T-helper 1 cell (primary cell): ENCODE results near the gene SORCS2.

Experiments used
- DNase-seq, 5 donors: peaks; one replicate each; pipeline ENCODE4 v3.0.0-alpha.2; 2012 to 2020

The SORCS2 gene

DNA sequence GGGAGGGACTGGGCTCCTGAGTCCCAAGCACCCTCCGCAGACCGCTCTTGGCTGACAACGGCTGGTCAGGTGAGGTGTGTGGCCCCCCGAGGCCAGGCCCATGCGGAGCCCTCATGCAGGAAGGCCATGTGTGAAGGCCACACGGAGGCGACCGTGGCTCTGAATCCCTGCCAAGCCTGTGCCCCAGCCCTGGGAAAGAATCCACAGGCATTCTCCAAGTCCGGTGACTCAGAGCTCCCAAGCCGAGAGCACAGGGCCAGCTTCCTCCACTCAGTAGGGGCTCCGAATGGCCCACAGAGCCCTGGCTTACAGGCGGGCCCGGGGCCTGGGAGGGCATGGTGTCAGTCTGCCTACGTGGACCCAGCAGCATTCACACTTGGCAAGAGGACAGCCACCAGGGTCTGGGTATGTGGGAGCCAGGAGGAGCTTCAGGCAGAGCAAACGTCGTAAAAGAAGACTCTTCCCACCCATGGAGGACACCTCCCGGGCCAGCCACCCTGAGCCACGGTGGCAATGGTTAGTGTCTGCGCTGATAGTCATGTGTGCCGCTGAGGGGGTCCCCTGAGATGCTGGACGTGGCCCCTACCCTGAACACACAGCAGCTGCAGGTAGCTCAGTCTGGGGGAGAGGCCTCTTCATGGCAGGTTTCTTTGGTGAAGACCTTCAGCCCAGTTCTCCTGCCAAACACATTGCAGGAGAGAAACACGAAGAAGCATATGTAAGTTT lies 136.7 kb downstream of the SORCS2 start:
- DNase-seq, result no peak

DNA sequence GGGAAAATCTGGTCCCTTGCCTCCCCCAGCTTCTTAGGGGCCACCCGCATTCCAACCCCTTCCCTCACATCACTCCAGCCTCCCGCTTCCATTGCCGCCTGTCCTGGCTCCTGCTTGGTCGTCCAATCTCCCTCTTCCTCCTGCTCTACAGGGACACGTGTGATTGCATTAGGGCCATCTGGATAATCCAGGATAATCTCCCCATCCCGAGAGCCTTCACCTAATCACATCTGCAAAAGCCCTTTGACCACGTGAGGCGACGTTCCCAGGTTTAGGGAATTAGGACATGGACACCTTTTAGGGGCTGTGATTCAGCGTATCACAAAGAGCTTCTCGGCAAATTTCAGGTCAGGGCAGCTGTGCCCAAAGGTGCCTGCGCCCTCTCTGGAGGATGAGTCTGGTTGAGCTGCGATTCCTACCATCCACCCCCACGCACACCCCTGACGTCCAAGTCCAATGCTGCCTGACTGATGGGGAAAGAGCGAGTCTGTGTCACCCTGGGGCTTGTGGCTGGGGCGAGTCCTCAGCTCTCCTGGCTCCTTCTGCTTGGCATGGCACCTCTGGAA lies 137.8 kb downstream of the SORCS2 start:
- DNase-seq, result peak in 1 of 5 donors; percentile 5

DNA sequence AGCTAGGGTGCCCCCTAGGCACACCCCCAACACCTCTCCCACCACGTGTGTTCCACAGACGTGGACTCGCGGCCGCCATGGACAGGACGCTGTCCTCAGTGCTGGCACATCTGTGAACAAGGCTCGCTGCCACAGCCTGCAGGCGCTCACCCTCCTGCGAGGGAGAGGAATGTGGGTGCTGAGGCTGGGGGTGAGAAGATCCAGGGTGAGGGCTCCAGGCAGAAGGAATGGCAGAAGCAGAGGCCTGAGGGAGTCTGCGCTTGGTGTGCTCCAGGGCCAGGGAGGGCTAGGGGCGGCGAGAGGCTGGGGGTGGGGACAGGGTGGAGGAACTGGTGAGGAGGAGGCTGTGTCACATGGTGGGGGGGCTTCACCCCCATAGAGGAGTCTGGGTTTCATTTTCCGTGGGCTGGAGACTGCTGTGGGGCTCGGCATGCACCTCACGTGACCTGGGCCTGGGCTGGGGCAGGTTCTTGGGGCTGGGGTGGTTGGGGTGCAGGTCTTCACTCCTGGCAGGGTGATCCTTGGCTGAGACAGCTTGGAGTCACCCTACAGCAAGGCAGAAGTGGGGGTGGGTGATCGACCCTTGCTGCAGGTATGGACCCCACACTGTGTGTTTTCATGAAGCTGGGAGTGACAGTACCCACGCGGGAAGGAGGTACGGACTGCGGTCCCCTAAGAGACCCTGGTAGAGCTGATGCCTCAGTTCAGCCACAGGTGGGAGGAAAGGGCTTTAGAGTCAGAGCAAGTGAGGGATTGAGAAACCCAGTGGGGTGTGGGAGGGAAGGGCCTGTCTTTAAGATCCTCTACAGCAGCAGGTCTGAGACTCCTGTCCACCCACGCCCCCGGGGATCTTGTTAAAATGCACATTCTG lies 138.7 kb downstream of the SORCS2 start:
- peak in 1 of 5 donors; percentile 7 for DNase-seq

DNA sequence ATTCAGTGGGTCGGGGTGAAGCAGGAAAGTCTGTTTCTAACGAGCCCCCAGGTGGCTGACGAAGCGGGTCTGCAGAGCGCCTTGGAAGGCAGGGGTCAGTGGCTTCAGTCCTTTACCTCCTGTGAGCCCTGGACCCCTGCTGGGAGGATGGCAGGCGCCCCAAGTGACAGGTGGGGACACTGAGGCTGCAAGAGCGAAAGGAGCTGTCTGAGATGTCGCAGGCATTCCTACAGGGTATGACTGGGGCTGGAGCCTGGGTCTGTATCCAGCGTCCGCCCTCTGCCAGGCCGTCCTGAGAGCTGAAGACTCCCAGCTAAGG lies 139.3 kb downstream of the SORCS2 start:
- DNase-seq, result peak in 1 of 5 donors; percentile 2

DNA sequence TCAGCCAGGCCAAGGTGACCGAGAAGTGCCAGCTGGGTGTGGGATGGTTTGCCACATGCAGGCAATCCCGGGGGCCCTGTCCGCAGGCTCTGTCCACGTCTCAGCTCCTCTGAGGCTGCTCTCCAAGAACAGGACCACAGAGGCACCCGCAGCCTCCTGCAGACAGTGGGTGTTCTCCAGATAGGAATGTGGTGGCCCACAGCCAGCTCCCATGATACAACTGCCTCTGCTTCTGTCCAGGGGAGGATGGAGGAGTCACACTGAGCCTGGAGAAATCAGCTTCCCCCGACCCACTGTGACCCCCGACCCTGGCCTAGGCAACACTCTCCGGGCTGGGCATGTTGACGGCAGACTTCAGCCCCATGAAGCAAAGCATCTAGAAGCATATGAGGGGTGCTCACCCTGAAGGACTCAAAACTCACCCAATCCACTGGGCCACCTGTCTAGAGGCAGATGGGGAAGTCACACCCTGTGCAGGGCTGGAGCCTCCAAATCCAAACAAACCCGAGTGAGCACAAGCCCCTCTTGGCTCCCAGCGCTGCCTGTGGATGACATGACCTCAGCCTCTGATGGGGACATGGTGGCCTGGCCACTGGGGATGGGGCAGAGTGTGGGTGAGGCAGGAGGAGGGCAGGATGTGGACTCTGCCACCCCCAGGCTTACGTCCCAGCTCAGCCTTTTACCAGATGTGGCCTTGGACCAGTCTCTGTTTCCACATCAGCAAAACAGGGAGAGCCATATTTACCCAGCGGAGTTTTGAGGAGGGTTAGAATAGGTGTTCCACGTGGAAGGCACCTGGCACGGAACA lies 140.1 kb downstream of the SORCS2 start:
- peak in 1 of 5 donors; percentile 5 for DNase-seq

DNA sequence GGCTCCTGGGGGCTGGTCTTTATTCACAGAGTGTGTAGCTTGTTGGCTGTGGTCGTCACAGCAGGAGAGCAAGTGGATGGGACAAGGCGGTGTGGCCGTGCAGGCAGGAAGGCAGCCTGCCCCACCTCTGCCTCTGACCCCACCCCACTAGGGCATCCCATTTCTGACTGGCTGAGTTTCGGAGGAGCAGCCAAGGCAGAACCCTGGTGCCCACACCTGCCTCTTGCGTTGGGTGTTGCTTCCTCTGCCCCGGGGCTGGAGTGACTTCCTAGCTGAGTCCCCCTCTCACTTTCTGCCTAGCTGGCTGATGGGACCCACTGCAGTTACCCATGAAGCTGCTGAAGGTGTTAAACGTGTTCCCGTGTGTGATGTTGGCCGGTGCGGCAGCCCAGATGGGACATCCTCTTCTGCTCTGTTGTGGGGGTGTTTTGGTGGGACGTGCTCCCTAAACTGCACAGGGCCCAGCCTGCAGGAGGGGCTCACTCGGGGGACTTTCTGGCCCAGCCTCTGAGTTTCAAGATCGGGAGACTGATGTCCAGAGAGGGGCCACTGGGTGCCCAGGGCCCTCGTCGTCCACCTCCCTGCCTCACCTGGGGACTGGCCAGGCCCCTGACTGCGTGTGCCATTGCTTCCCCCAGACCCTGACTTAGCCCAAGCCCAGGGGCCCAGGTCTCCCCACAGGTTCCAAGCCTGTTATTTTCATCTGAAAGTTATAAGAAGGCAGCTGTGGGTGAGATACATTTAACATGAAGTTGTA lies 140.9 kb downstream of the SORCS2 start:
- DNase-seq, result peak in 1 of 5 donors; percentile 6

DNA sequence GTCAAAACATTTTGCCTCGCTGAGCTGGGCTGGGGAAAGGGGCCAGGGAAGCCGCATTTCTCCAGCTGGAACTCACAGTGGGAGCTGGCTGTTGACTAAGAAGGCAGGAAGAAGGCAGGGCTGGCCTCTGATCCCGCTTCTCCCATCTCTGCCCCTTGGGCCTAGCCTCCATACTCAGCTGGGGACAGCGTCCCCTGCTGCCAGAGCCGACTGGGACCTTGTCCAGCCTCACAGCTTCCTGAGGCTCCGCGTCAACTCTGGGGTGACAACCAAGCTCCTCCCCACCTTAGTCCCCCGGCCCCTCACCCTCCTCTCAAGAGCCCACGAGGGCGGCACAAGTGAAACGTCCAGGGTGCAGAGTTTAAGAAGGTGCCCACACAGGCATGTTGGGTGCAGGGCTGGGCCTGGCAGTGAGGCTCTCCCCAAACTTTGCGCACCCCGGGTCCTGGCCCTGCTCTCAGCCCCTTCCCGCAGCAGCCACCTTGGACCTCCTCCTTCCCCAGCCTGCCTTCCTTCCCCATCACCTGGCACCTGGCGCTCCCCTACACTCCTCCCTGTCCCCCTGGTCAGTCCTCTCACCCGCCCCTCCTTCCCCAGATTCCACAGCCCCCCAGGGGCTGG lies 141.6 kb downstream of the SORCS2 start:
- DNase-seq, result peak in 1 of 5 donors; percentile 5

DNA sequence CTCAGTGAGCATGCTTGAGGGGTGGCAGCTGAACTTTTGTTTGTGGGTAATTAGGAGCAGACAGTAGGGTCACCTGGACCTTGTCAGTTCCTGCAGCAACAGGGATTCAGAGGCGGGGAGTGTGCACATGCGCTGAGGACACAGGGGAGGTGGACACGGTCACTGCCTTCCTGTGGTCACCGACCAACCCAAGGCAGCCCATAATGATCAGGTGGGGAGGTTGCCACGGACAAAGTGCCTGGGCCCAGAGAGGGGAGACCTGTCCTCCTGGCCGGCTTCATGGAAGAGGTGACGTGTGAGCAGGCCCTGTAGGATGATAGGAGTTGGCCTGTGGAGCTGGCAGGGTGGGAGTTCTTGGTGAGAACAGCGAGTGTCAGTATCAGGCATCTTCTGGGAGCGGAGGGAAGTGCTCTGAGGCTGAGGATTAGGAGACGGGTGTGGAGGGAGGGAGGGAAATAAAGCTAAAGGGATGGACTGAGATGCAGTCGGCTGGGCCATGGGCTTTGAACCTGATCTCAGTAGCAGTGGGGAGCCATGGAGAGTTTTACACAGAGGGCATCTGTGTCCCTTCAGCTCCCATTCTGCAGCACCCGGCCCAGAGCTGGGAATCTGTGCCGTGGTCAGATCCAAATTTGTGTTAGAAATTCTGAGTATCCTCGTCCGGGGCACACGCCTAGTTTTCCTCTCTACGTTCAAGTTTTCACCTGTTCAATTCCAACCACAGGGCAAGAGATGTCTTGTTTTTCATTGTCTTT lies 142.4 kb downstream of the SORCS2 start:
- DNase-seq, result peak in 1 of 5 donors; percentile 2

DNA sequence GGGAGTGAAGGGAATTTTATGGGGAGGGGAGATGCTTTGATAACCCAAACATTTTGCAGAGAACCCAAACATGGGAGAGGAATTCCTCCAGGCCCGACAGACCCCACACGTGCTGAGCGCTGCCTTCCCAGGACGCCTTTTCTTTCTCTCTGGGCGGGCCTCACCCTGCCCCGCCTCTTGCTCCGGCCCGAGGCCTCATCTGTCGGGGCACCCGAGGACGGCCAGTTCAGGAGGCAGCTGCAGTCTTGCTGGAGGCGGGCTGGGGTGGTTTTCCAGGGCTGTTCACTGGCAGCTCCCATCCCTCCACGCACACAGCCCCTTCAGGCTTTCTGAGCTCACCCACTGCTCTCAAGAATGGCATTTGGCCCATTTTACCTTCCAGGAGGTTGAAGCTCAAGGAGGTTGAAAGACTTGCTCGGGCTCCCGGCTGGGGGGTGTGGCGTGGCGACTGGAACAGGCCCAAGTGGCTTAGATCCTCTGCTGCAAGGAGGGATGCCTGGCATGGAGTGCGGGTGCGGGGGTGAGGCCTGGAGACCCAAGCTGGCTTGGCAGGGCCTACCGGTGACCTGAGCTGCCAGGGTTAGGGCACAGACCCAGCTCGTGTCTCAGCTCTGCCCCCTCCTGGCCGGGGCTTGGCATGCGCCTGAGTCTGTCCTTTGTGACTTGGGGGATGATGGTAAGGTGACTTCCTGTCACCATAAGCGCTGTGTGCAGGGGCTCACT lies 143.2 kb downstream of the SORCS2 start:
- DNase-seq, result peak in 2 of 5 donors; percentile 6 to 41

DNA sequence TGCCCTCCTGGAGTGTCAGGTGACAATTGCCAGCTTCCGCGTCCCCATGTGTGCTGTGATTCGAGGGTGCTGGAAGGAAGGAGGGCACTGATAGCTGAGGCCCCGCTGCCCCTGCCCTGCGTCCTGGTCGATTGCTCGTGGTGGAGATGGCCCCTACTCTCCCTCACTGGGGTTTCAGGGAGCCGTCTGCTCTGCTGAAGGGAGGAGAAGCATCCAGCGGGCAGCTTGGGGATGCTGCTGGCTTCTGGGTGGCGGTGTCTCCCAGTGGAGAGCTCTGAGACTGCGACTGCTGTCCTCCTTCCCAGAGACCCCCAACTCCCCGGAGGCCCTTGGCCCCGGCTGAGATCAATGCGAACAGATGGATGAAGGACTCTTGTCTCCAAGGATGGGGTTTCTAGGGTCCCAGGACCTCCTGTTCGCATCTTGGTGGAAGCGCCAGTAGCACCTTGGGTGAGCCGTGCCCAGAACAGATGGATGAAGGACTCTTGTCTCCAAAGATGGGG lies 143.8 kb downstream of the SORCS2 start:
- peak in 1 of 5 donors; percentile 5 for DNase-seq

DNA sequence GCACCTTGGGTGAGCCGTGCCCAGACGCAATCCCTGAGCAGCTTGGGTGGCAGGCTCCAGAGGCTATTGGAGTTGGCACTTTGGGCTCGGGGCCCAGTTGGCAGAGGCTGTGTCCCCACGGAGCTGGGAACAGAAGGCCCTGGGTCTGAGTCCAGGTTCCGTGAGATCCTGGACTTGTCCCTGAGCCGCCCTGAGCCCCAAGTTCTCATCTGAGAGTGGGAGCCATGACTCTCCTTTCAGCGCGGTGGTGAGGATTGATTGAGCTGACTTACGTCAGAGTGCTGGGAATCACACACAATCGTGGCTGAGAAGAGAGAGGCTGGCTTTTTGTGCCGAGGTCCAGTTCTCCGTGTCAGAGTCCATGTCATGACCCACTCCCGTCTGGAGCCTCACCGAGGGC lies 144.4 kb downstream of the SORCS2 start:
- DNase-seq, result no peak

DNA sequence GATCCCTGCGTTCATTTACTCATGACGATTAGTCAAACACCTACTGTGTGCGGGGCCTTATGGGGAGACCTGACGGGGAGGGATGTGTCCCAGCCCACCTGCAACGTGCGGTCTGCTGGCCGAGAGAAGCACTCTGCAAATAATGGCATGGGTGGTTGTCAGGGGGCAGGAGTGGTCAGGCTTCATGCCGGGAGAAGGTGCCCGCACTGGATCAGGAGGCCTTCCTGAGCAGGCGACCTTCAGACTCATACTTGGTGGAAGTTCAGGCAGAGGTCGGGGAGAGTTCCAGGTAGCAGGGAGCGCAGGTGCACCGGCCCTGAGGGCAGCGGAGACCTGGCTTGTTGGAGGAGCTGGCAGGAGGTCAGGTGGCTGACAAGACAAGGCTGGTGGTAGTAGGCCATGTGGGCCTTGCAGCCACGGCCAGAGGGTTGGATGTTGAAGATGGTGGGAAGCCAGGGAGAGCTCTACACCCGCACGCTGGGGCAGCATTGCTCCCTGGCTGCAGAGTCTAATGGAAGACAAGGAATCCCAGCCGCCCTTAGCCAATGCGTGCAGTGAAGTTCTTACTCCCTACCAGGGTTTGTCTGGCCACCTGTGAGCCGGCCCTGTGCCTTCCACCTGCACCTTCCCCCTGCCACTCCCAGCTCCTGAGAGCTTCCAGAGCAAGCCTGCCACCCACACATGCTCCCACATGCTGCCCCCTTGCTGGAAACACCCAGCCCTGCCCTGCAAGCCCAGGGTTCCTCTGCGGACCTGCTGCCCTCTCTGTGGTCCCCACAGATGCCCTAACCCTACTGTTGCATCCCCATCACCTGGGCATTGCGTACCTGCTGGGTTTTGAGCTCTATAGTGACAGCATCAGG lies 145.1 kb downstream of the SORCS2 start:
- no peak for DNase-seq

DNA sequence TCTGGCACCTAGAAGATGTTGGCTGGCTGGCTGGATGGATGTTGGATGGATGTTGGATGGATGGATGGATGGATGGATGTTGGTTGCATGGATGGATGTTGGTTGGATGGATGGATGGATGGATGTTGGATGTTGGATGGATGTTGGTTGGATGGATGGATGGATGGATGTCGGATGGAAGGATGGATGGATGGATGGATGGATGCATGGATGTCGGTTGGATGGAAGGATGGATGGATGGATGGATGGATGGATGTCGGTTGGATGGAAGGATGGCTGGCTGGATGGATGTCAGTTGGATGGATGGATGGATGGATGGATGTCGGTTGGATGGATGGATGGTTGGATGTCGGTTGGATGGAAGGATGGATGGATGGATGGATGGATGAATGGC lies 145.7 kb downstream of the SORCS2 start:
- DNase-seq, result no peak

DNA sequence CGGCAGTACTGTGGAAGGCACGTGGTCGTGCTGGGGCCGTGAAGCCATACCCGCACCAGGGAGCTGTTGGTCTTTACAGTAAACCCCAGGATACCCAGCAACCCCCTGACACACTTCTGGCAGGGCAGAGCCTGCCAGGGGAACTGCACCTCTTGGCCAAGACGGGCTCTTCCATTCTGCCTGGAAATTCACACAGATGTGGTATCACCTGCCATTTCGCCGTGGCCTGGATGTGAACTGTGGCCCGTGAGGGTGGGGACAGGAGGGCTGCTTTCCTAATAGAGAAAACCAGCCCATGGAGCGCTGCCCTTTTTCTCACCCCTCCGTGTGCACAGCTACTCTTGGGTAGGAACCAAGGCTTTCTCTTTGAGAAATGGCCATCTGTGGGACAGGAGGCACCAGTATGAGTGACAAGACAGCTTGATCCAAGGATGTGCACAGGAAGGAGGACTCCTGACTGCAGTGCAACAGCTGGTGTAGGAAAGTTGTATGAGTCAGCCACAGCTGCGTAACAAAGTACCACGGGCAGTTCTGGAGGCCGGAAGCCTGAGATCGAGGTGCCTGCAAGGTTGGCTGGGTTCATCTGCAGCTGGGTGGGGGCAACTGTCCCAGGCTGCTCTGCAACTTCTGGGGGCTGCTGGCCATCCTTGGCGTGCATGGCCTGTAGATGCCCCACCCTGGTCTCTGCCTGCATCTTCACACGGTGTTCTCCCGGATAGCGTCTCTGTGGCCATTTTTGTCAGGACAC lies 146.7 kb downstream of the SORCS2 start:
- DNase-seq, result no peak

DNA sequence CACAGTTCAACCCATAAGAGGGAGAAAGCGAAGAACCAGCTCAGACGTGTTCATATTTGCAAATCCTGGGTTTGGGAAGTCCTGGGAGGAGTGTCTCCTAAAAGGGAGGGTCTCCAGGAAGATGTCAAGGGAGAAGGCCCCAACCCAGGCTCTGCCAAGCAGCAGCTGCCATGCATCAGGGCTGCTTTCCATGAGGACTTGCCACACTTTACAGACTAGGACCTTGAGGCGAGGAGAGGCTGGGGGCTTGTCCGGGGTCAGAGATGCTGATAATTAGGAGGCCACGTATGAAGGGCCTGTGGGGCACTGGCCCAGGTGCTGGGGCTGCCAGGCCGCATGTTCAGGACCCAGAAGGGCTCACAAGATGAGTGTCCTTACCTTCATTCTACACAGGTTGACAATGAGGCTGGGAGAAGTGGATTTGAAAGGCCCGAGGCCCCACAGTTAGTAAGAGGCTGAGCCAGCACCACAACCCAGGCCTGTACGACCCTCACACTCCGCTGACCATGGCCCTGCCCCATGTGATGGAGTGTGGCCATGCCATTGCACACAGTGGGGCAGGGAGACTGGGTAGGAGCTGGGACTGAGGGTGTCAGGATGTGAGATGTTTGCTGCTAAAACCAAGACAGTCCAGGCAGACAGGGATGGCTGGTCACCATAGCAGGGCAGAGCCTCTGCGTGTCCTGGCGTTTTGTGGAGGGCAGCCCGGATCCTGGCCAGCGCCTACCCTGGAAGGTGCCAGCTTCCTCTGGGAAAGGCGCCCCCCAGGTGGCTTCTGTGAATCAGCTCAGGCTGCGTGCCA lies 147.6 kb downstream of the SORCS2 start:
- no peak for DNase-seq

DNA sequence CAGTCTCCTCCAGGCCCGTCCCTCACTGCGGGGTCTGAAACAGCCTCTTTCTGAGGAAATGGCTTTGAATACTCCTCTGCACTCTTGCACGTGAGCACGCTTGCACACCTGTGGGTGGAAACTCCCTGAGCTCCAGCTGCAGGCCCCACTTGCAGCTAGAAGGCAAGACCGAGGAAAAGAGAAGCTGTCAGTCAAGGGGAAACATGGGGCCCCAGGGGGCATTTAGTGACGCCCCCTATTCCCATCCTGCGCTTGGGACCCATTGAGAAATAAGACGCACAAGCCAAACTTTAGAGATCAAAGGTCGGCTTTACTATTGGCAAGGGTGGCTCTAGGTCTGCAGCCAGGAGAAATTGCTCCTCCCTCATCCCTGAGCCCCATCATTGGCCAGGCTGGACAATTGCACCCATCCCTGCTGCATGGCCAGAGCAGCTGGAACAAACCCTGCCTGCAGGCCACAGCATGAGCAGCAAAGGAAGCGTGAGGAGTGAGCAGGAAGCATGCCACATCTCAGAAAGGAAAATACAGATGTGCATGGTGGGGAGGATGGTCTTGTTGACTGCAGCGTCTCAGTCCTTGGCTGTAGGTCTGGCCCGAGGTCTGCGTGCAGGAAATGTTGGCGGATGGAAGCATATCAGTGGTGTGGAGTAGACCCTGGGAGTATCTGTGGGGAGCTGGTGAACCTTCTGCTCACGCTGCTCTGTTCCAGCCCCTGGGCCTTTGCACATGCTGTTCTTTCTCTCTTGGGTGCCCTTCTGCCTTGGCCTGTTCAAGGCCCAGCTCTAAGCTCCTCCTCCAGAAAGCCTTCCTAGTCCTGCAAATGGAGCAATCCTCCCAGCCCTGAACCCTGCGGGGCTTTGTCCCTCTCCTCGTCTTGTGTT lies 148.5 kb downstream of the SORCS2 start:
- DNase-seq, result no peak
